Thymus (tissue), 11 donors: Measurements from ENCODE around the gene ADCY9. TPM values are rescaled to one million over a fixed set of nuclear protein-coding genes. Genes with fewer than 3 reads are reported as not detected.

Experiments
- DNase-seq, 9 donors: peaks; one replicate each; pipeline ENCODE4 v3.0.0-alpha.2; 2013; ENCODE audit warnings: low spot score in 9 of 9, low read depth in 6 of 9, missing footprints in 1 of 9
- H3K27ac ChIP-seq, 2 donors: one replicate each; pipeline ENCODE4 v1.5.1; 2013; ENCODE audit warnings: control low read depth in 1 of 2, low read depth in 1 of 2, low read length in 1 of 2, mild to moderate bottlenecking in 1 of 2, moderate library complexity in 1 of 2
- H3K27me3 ChIP-seq, 2 donors: one replicate each; pipeline ENCODE4 v1.5.1; 2013; ENCODE audit warnings: low read length in 1 of 2; ENCODE audit not compliant: control insufficient read depth in 2 of 2, insufficient read depth in 1 of 2
- H3K36me3 ChIP-seq, 2 donors: one replicate each; pipeline ENCODE4 v1.5.1; 2013; ENCODE audit warnings: low read length in 1 of 2, mild to moderate bottlenecking in 1 of 2, moderate library complexity in 1 of 2; ENCODE audit not compliant: control insufficient read depth in 2 of 2, insufficient read depth in 2 of 2
- H3K4me1 ChIP-seq, 2 donors: one replicate each; pipeline ENCODE4 v1.5.1; 2013; ENCODE audit warnings: low read length in 2 of 2; ENCODE audit not compliant: control insufficient read depth in 2 of 2, insufficient read depth in 2 of 2
- H3K4me3 ChIP-seq, 2 donors: one replicate each; pipeline ENCODE4 v1.5.1; 2013; ENCODE audit warnings: low read length in 2 of 2, control low read depth in 1 of 2, mild to moderate bottlenecking in 1 of 2
- H3K9me3 ChIP-seq, 2 donors: one replicate each; pipeline ENCODE4 v1.5.1; 2013; ENCODE audit warnings: low read length in 1 of 2, mild to moderate bottlenecking in 1 of 2; ENCODE audit not compliant: control insufficient read depth in 2 of 2, insufficient read depth in 1 of 2
- WGBS: extraction: QIAGEN DNeasy Blood & Tissue Kit; methylation state at CpG from one replicate; pipeline ENCODE4 v1.1.7; 2013; 5-methylcytosine and 5-hydroxymethylcytosine counted together
- polyA plus RNA-seq: library from polyadenylated mRNA; stranded (reverse); fragments of 200-250 nt; gene quantifications from one replicate; pipeline ENCODE4 v1.2.3, GENCODE V29; 2013
- total RNA-seq: library from RNA; stranded (reverse); fragments of 120-200 nt; gene quantifications from one replicate; pipeline ENCODE4 v1.2.4, GENCODE V29; 2013
- donor health status: healthy.

Gene ADCY9
- total and polyA plus RNA-seq, 2 donors = 1.3 to 2.2 TPM

DNA sequence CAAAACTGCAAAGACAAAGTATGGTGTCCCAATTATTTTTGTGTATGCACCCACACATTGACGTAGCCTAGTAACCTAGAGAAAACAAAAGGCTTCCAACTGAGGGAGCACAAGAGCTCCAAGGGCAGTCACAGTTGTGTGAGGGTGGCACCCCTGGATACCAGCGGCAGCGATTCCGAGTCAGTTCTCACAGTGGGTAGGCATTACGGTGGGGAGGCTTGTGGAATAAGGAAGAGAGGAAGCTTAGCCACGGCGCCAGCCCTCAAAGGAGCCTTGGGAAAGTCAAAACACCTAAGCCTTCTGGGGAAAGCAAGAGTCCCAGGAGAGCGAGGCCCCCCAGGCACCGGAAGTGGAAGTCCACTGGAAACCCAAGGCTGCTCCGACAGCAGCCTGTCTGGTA, 31.0 kb upstream of the ADCY9 start:
- DNase-seq = no peak
- no peaks in the 10 kb centered on the region for H3K36me3 ChIP-seq
- WGBS = 95% methylated on average over 10 of the region's 10 CpGs
- H3K27ac ChIP-seq = no peak overlapping the region
- H3K4me1 ChIP-seq = no peaks in the 10 kb centered on the region
- no peaks in the 10 kb centered on the region for H3K27me3 ChIP-seq
- peaks cover 0 to 3% of the 10 kb centered on the region in 2 donors for H3K9me3 ChIP-seq
- no peak overlapping the region for H3K4me3 ChIP-seq

GRCh38 chr16:4142268-4142667, 26.0 kb upstream of the ADCY9 start:
- no peak for DNase-seq
- Histone ChIP-seq H3K27ac (no peak overlapping the region), H3K4me1 (no peaks in the 10 kb centered on the region), H3K4me3 (no peak overlapping the region), H3K36me3 (no peaks in the 10 kb centered on the region), H3K9me3 (no peaks in the 10 kb centered on the region), H3K27me3 (peaks cover 0 to 2% of the 10 kb centered on the region in 2 donors)
- 86% methylated on average over 5 of the region's 5 CpGs for WGBS

GRCh38 chr16:4141604-4142003, 25.4 kb upstream of the ADCY9 start:
- H3K4me1 ChIP-seq = no peaks in the 10 kb centered on the region
- H3K9me3 ChIP-seq = no peaks in the 10 kb centered on the region
- peaks cover 0 to 2% of the 10 kb centered on the region in 2 donors for H3K27me3 ChIP-seq
- H3K36me3 ChIP-seq = no peaks in the 10 kb centered on the region
- H3K27ac ChIP-seq = no peak overlapping the region
- no peak for DNase-seq
- H3K4me3 ChIP-seq = no peak overlapping the region
- WGBS = 97% methylated on average over 12 of the region's 12 CpGs

DNA sequence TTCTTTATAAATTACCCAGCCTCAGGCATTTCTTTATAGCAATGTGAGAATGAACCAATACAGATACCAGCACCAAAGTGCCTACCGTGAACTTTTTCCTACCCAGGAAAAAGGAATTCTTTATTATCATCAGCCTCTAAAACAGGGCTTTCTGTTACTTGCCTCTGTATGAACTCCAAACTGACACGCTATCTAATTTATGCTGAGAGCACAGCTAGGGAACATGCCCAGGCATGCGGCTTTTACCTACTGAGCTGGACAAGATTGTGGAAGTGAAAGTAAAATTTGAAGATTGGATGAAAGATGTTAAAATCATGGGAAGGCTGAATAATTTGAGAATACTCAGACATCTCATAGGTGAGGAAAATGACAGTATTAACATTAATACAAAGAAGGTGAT, 24.4 kb upstream of the ADCY9 start:
- no peak overlapping the region for H3K4me3 ChIP-seq
- H3K27ac ChIP-seq = peak overlapping the region in 1 of 2 donors; percentile 32
- peaks cover 0 to 2% of the 10 kb centered on the region in 2 donors for H3K27me3 ChIP-seq
- no peaks in the 10 kb centered on the region for H3K36me3 ChIP-seq
- peak in 2 of 9 donors; percentile 5 to 12 for DNase-seq
- no peaks in the 10 kb centered on the region for H3K4me1 ChIP-seq
- 89% methylated on average over 3 of the region's 3 CpGs for WGBS
- no peaks in the 10 kb centered on the region for H3K9me3 ChIP-seq

GRCh38 chr16:4139968-4140367, 23.7 kb upstream of the ADCY9 start:
- no peak for DNase-seq
- H3K36me3 ChIP-seq = no peaks in the 10 kb centered on the region
- peaks cover 0 to 2% of the 10 kb centered on the region in 2 donors for H3K27me3 ChIP-seq
- H3K4me1 ChIP-seq = no peaks in the 10 kb centered on the region
- no peak overlapping the region for H3K4me3 ChIP-seq
- no peak overlapping the region for H3K27ac ChIP-seq
- H3K9me3 ChIP-seq = no peaks in the 10 kb centered on the region

DNA sequence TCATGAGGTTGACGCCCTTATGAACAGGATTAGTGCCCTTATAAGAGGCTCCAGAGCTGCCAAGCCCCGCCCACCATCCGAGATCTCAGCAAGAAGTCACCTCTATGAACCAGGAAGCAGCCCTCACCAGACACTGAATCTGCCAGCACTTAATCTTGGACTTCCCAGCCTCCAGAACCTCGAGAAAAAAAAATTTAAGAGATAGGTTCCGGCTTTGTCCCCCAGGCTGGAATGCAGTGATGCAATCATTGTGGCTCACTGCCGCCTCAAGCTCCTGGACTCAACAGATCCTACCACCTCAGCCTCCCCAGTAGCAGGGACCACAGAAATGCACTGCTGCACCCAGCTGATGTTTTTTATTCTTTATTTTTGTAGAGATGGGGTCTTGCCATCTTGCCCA, 22.5 kb upstream of the ADCY9 start:
- no peak overlapping the region for H3K4me3 ChIP-seq
- H3K27me3 ChIP-seq = peaks cover 0 to 7% of the 10 kb centered on the region in 2 donors
- no peaks in the 10 kb centered on the region for H3K9me3 ChIP-seq
- H3K27ac ChIP-seq = no peak overlapping the region
- DNase-seq = no peak
- H3K4me1 ChIP-seq = no peaks in the 10 kb centered on the region
- H3K36me3 ChIP-seq = no peaks in the 10 kb centered on the region
- WGBS = 94% methylated on average over 6 of the region's 6 CpGs

GRCh38 chr16:4137438-4137837, 21.2 kb upstream of the ADCY9 start:
- H3K36me3 ChIP-seq = no peaks in the 10 kb centered on the region
- H3K4me1 ChIP-seq = no peaks in the 10 kb centered on the region
- H3K4me3 ChIP-seq = no peak overlapping the region
- no peak for DNase-seq
- WGBS = 91% methylated on average over 3 of the region's 3 CpGs
- peaks cover 0 to 8% of the 10 kb centered on the region in 2 donors for H3K27me3 ChIP-seq
- no peak overlapping the region for H3K27ac ChIP-seq
- H3K9me3 ChIP-seq = no peaks in the 10 kb centered on the region

GRCh38 chr16:4136229-4136813, 20.1 kb upstream of the ADCY9 start:
- DNase-seq = no peak
- WGBS = 79% methylated on average over 9 of the region's 9 CpGs
- H3K27ac ChIP-seq = no peak overlapping the region

DNA sequence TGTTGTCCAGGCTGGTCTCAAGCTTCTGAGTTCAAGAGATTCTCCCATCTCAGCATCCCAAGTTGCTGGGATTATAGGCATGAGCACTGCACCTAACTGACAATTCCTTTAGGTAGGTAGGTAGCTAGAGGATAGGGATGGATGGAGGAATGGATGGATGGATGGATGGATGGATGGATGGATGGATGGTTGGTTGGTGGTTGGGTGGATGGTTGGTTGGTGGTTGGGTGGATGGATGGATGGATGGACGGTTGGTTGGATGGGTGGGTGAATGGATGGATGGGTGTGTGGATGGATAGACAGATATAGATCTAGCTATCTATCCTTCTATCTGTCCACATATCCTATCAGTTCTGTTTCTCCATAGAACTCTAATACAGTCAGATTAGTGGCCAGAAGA, 19.3 kb upstream of the ADCY9 start:
- H3K36me3 ChIP-seq = no peaks in the 10 kb centered on the region
- H3K4me3 ChIP-seq = no peak overlapping the region
- no peak overlapping the region for H3K27ac ChIP-seq
- WGBS = 97% methylated on average over 1 of the region's 1 CpG
- H3K9me3 ChIP-seq = no peaks in the 10 kb centered on the region
- H3K27me3 ChIP-seq = peaks cover 0 to 12% of the 10 kb centered on the region in 2 donors
- DNase-seq = no peak
- H3K4me1 ChIP-seq = no peaks in the 10 kb centered on the region

More at GRCh38 chr16:4136229-4136813, 20.1 kb upstream of the ADCY9 start:
- Histone ChIP-seq H3K4me3 (no peak overlapping the region), H3K4me1 (no peaks in the 10 kb centered on the region), H3K27me3 (peaks cover 0 to 12% of the 10 kb centered on the region in 2 donors), H3K36me3 (no peaks in the 10 kb centered on the region), H3K9me3 (no peaks in the 10 kb centered on the region)
